ENCODE measurements around the gene GCM1.

DNA sequence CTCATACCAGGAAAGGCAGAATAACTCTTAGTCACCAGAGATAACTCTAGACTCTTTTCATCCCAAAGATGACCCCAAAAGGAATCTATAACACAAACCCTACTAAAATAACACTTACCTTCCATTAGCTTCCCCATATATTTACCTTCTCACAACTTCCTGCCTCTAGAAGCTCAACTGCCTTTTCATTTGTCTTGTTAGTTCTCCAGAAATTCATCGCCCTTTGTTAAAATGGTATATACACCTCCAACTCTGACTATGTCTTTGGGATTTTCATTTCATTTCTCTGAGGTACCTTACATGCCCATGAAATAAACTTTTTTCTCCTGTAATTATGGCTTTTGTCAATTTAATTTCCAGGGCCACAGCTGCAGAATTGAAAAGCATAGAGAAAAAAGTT, 33.5 kb downstream of the GCM1 start:
- TF ChIP-seq, protein P1, sequence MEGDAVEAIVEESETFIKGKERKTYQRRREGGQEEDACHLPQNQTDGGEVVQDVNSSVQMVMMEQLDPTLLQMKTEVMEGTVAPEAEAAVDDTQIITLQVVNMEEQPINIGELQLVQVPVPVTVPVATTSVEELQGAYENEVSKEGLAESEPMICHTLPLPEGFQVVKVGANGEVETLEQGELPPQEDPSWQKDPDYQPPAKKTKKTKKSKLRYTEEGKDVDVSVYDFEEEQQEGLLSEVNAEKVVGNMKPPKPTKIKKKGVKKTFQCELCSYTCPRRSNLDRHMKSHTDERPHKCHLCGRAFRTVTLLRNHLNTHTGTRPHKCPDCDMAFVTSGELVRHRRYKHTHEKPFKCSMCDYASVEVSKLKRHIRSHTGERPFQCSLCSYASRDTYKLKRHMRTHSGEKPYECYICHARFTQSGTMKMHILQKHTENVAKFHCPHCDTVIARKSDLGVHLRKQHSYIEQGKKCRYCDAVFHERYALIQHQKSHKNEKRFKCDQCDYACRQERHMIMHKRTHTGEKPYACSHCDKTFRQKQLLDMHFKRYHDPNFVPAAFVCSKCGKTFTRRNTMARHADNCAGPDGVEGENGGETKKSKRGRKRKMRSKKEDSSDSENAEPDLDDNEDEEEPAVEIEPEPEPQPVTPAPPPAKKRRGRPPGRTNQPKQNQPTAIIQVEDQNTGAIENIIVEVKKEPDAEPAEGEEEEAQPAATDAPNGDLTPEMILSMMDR (IDR thresholded peaks at IDR 0.05; ENCODE audit: low read depth, low read length, missing input control) = no peak
- no peak for TF ChIP-seq JUND (IDR thresholded peaks at IDR 0.05)
- no peak for TF ChIP-seq YY1 (IDR thresholded peaks at IDR 0.05)
- TF ChIP-seq TAF1 (conservative IDR thresholded peaks at IDR 0.05) = no peak
- TF ChIP-seq RAD21 (IDR thresholded peaks at IDR 0.05) = no peak

All from liver (tissue), 3 donors.